Measurements from ENCODE around the gene NKAP. TPM values are rescaled to one million over a fixed set of nuclear protein-coding genes. Genes with fewer than 3 reads are reported as not detected.
"Not testable (repeated sequence)": the region's sequence is repeated elsewhere in the genome, so short reads cannot be mapped to it uniquely, and the experiment has no call there.

The NKAP gene
- total RNA-seq, 3 donors from 2014 or later = 5.2 to 7.1 (median 7.0) TPM

- ATAC-seq = no peak
- TF ChIP-seq, protein P1, sequence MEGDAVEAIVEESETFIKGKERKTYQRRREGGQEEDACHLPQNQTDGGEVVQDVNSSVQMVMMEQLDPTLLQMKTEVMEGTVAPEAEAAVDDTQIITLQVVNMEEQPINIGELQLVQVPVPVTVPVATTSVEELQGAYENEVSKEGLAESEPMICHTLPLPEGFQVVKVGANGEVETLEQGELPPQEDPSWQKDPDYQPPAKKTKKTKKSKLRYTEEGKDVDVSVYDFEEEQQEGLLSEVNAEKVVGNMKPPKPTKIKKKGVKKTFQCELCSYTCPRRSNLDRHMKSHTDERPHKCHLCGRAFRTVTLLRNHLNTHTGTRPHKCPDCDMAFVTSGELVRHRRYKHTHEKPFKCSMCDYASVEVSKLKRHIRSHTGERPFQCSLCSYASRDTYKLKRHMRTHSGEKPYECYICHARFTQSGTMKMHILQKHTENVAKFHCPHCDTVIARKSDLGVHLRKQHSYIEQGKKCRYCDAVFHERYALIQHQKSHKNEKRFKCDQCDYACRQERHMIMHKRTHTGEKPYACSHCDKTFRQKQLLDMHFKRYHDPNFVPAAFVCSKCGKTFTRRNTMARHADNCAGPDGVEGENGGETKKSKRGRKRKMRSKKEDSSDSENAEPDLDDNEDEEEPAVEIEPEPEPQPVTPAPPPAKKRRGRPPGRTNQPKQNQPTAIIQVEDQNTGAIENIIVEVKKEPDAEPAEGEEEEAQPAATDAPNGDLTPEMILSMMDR (IDR thresholded peaks at IDR 0.05) = no peak
- Histone ChIP-seq H3K4me1 (ENCODE audit: low read depth) (no peaks in the 10 kb centered on the region), H3K9me3 (no peaks in the 10 kb centered on the region), H3K4me3 (no peak overlapping the region), H3K36me3 (ENCODE audit: low read depth) (no peaks in the 10 kb centered on the region)
- intact Hi-C loops (cut with DNase I, micrococcal nuclease) = no loop called here
- DNase-seq = no peak
These were observed 27.0 kb upstream of the NKAP start for GRCh38 chrX:119970574-119970973.

DNA sequence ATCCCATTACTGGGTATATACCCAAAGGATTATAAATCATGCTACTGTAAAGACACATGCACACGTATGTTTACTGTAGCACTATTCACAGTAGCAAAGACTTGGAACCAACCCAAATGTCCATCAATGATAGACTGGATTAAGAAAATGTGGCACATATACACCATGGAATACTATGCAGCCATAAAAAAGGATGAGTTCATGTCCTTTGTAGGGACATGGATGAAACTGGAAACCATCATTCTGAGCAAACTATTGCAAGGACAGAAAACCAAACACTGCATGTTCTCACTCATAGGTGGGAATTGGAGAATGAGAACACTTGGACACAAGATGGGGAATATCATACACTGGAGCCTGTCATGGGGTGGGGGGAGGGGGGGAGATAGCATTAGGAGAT, 23.3 kb upstream of the NKAP start:
- H3K36me3 ChIP-seq (ENCODE audit: low read depth); H3K9me3 ChIP-seq; ATAC-seq; H3K4me3 ChIP-seq; DNase-seq; intact Hi-C loops (cut with DNase I, micrococcal nuclease); H3K4me1 ChIP-seq (ENCODE audit: low read depth): not testable (repeated sequence)

- Histone ChIP-seq H3K9me3 (no peaks in the 10 kb centered on the region), H3K4me3 (no peak overlapping the region), H3K4me1 (ENCODE audit: low read depth) (no peaks in the 10 kb centered on the region), H3K36me3 (ENCODE audit: low read depth) (no peaks in the 10 kb centered on the region)
- DNase-seq (no peak), ATAC-seq (no peak)
- TF ChIP-seq, protein P1 (IDR thresholded peaks at IDR 0.05) = no peak
- intact Hi-C loops (cut with DNase I, micrococcal nuclease) = no loop called here
These were observed 17.1 kb upstream of the NKAP start for GRCh38 chrX:119960625-119961024.

- ATAC-seq; H3K9me3 ChIP-seq; H3K4me3 ChIP-seq; H3K4me1 ChIP-seq (ENCODE audit: low read depth); H3K36me3 ChIP-seq (ENCODE audit: low read depth); intact Hi-C loops (cut with DNase I, micrococcal nuclease); DNase-seq: not testable (repeated sequence)
These were observed 12.4 kb upstream of the NKAP start for GRCh38 chrX:119955807-119956570.

GRCh38 chrX:119954374-119954773, 10.8 kb upstream of the NKAP start:
- Histone ChIP-seq H3K4me1 (ENCODE audit: low read depth) (no peaks in the 10 kb centered on the region), H3K9me3 (no peaks in the 10 kb centered on the region), H3K36me3 (ENCODE audit: low read depth) (no peaks in the 10 kb centered on the region), H3K4me3 (no peak overlapping the region)
- intact Hi-C loops (cut with DNase I, micrococcal nuclease) = no loop called here
- ATAC-seq = no peak
- TF ChIP-seq, protein P1 (IDR thresholded peaks at IDR 0.05) = no peak
- DNase-seq = no peak

DNA sequence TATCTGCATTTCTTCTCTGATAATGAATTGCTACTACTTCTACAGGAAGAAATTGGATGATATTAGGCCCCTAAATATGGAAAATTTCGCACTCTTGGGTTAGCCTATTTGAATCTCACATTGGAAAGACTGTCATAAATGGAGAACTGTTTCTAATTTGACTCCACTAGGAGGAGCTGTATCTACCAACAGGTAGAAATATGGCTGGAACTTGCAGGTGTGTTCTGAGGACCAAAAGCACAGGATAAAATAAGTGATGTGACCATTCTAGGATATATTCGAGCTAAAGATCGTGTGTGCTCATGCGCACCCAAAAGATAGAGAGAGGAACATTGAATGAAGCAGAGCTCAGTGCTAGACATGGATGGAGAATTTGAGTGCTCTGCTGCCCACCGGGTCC, 4.8 kb upstream of the NKAP start:
- H3K36me3 ChIP-seq (ENCODE audit: low read depth) = no peaks in the 10 kb centered on the region
- DNase-seq = no peak
- TF ChIP-seq, protein P1 (IDR thresholded peaks at IDR 0.05) = no peak
- H3K4me1 ChIP-seq (ENCODE audit: low read depth) = no peaks in the 10 kb centered on the region
- ATAC-seq = no peak
- no peak overlapping the region for H3K4me3 ChIP-seq
- intact Hi-C loops (cut with DNase I, micrococcal nuclease) = no loop called here
- H3K9me3 ChIP-seq = no peaks in the 10 kb centered on the region

GRCh38 chrX:119945481-119945880, 1.9 kb upstream of the NKAP start:
- TF ChIP-seq, protein P1 (IDR thresholded peaks at IDR 0.05) = no peak
- Histone ChIP-seq H3K4me1 (ENCODE audit: low read depth) (no peaks in the 10 kb centered on the region), H3K9me3 (no peaks in the 10 kb centered on the region), H3K4me3 (no peak overlapping the region), H3K36me3 (ENCODE audit: low read depth) (no peaks in the 10 kb centered on the region)
- intact Hi-C loops (cut with DNase I, micrococcal nuclease) = no loop called here
- DNase-seq = no peak
- ATAC-seq = no peak
